Liver (tissue), 9 donors: ENCODE data around the gene OARD1. TPM values are rescaled to one million over a fixed set of nuclear protein-coding genes. Genes with fewer than 3 reads are reported as not detected.
A peak's percentile ranks its signal among the peaks of the same experiment; 100 is the strongest.

Source experiments
- DNase-seq: peaks from one replicate; pipeline ENCODE4 v3.0.0-alpha.2; 2017; ENCODE audit warnings: low spot score
- H3K27ac ChIP-seq, 2 donors: one replicate each; pipeline ENCODE4 v1.7.0; 2013; ENCODE audit warnings: inconsistent platforms in 2 of 2, low read length in 2 of 2, control low read depth in 1 of 2, low read depth in 1 of 2, mild to moderate bottlenecking in 1 of 2
- H3K27me3 ChIP-seq, 4 donors: one replicate each; pipeline versions ENCODE4 v1.6.1 to v1.7.0; 2013; ENCODE audit warnings: low read length in 3 of 4, inconsistent platforms in 1 of 4, mild to moderate bottlenecking in 1 of 4, moderate library complexity in 1 of 4; ENCODE audit not compliant: control insufficient read depth in 4 of 4, insufficient read depth in 4 of 4
- H3K36me3 ChIP-seq, 4 donors: one replicate each; pipeline versions ENCODE4 v1.6.1 to v1.7.0; 2013; ENCODE audit warnings: low read length in 3 of 4, mild to moderate bottlenecking in 3 of 4, low read depth in 1 of 4, moderate library complexity in 1 of 4; ENCODE audit not compliant: control insufficient read depth in 4 of 4, insufficient read depth in 3 of 4
- H3K4me1 ChIP-seq, 4 donors: one replicate each; pipeline versions ENCODE4 v1.6.1 to v1.7.0; 2013; ENCODE audit warnings: low read length in 3 of 4, mild to moderate bottlenecking in 3 of 4, moderate library complexity in 1 of 4; ENCODE audit not compliant: control insufficient read depth in 4 of 4, insufficient read depth in 4 of 4
- H3K4me3 ChIP-seq, 3 donors: one replicate each; pipeline versions ENCODE4 v1.6.1 to v1.7.0; 2013; ENCODE audit warnings: low read length in 3 of 3, control low read depth in 1 of 3, low read depth in 1 of 3, mild to moderate bottlenecking in 1 of 3
- H3K9ac ChIP-seq, 2 donors: one replicate each; pipeline ENCODE4 v1.7.0; 2013; ENCODE audit warnings: low read length in 2 of 2, mild to moderate bottlenecking in 2 of 2, moderate library complexity in 2 of 2, control low read depth in 1 of 2, low read depth in 1 of 2
- H3K9me3 ChIP-seq, 4 donors: one replicate each; pipeline versions ENCODE4 v1.6.1 to v1.7.0; 2013; ENCODE audit warnings: low read length in 3 of 4; ENCODE audit not compliant: control insufficient read depth in 4 of 4
- EGR1 ChIP-seq, 2 donors: IDR thresholded peaks; 2 replicates each; pipeline ENCODE4 v1.6.1; 2016 to 2018; ENCODE audit warnings: antibody characterized with exemption in 2 of 2, low read depth in 2 of 2
- FOXA1 ChIP-seq: IDR thresholded peaks from 2 replicates; pipeline ENCODE4 v1.6.1; 2016; ENCODE audit warnings: antibody characterized with exemption
- FOXA2 ChIP-seq: IDR thresholded peaks from 2 replicates; pipeline ENCODE4 v1.6.1; 2016; ENCODE audit warnings: antibody characterized with exemption
- GABPA ChIP-seq, 2 donors: IDR thresholded peaks in 1 of 2; conservative IDR thresholded peaks in 1 of 2; 2 replicates each; pipeline ENCODE4 v1.6.1; 2016; ENCODE audit warnings: antibody characterized with exemption in 2 of 2, mild to moderate bottlenecking in 1 of 2, moderate library complexity in 1 of 2
- HNF4A ChIP-seq, 2 donors: conservative IDR thresholded peaks; 2 replicates each; pipeline ENCODE4 v1.6.1; 2016; ENCODE audit warnings: antibody characterized with exemption in 2 of 2, mild to moderate bottlenecking in 2 of 2
- HNF4G ChIP-seq: IDR thresholded peaks from 2 replicates; pipeline ENCODE4 v1.6.1; 2016; ENCODE audit warnings: antibody characterized with exemption
- JUND ChIP-seq, 2 donors: IDR thresholded peaks; 2 replicates each; pipeline ENCODE4 v1.6.1; 2016; ENCODE audit warnings: antibody characterized with exemption in 2 of 2
- NR2F2 ChIP-seq: IDR thresholded peaks from 2 replicates; pipeline ENCODE4 v1.6.1; 2016; ENCODE audit warnings: antibody characterized with exemption
- RAD21 ChIP-seq, 2 donors: IDR thresholded peaks; 2 replicates each; pipeline ENCODE4 v1.6.1; 2016; ENCODE audit warnings: antibody characterized with exemption in 2 of 2, mild to moderate bottlenecking in 2 of 2
- RXRA ChIP-seq, 2 donors: IDR thresholded peaks; 2 replicates each; pipeline ENCODE4 v1.6.1; 2017 to 2018; ENCODE audit warnings: antibody characterized with exemption in 2 of 2, mild to moderate bottlenecking in 1 of 2
- SP1 ChIP-seq: IDR thresholded peaks from 2 replicates; pipeline ENCODE4 v1.6.1; 2018; ENCODE audit warnings: antibody characterized with exemption, mild to moderate bottlenecking
- TAF1 ChIP-seq: conservative IDR thresholded peaks from 2 replicates; pipeline ENCODE4 v1.6.1; 2016; ENCODE audit warnings: antibody characterized with exemption, mild to moderate bottlenecking
- YY1 ChIP-seq: IDR thresholded peaks from 2 replicates; pipeline ENCODE4 v1.6.1; 2016; ENCODE audit warnings: antibody characterized with exemption, mild to moderate bottlenecking
- WGBS: extraction: QIAGEN DNeasy Blood & Tissue Kit; methylation state at CpG from one replicate; pipeline ENCODE4 v1.1.7; 2013; 5-methylcytosine and 5-hydroxymethylcytosine counted together
- polyA plus RNA-seq, 2 donors: library from polyadenylated mRNA; stranded (reverse) in 1 of 2; unstranded in 1 of 2; fragments of 200-250 nt in 1 of 2; fragments of >200 nt in 1 of 2; fragmentation: Nextera tagmentation in 1 of 2; extraction: Ambion mirVana in 1 of 2; gene quantifications; one replicate each; pipeline versions ENCODE4 v1.2.1 to v1.2.3, GENCODE V29; 2013 to 2015
- total RNA-seq, 2 donors: library from RNA; depleted of rRNA; stranded (reverse); fragments of >200 nt; gene quantifications; one replicate each; pipeline ENCODE4 v1.2.3, GENCODE V29; 2014
- TF ChIP-seq, protein P1 (sequence below): IDR thresholded peaks from 2 replicates; pipeline ENCODE4 v1.6.1; 2016; ENCODE audit warnings: antibody characterized with exemption
- TF ChIP-seq, protein P2 (sequence below): fragments of 150-350 bp; IDR thresholded peaks from 2 replicates; pipeline ENCODE4 v1.5.1; 2017; ENCODE audit warnings: improper control_type of control experiment, low read depth, low read length; ENCODE audit not compliant: missing input control
- TF ChIP-seq, protein P3 (sequence below): IDR thresholded peaks from 2 replicates; pipeline ENCODE4 v1.6.1; 2016; ENCODE audit warnings: antibody characterized with exemption
- TF ChIP-seq, protein P4 (sequence below): IDR thresholded peaks from 2 replicates; pipeline ENCODE4 v1.6.1; 2016; ENCODE audit warnings: antibody characterized with exemption
- TF ChIP-seq, protein P5 (sequence below): IDR thresholded peaks from 2 replicates; pipeline ENCODE4 v1.6.1; 2016; ENCODE audit warnings: antibody characterized with exemption, mild to moderate bottlenecking
- donor health status: healthy.
- donor health status: healthy.
- donor health status: healthy.
- donor health status: healthy.
- donor health status: healthy.

Gene OARD1
- total and polyA plus RNA-seq, 4 donors, result 20.1 to 28.6 (median 23.0) TPM

DNA sequence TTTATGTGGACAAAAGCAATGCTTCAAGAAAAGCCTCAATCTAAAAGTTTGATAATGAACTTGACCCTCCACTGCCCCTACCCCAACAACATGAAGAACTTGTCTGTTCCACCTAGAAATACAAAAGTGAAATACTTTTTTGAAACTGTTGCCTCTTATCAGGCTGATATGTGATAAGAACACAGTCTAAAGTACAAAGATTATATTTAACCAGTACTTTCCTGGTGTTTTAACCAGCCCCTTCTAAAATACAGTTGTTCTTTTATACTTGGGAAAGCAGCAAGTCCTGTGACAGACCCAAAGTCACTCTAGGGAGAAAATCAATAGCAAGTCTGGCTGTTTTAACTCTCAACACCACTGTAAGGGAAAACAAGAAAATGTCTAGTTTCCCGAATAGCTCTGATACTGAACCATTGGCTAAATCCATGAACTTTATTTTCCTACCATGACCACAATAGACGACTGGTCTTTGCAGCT lies 6.6 kb downstream of the OARD1 start:
- 33% methylated on average over 2 of the region's 2 CpGs for WGBS

More for the DNA sequence above, 6.6 kb downstream of the OARD1 start:
- Histone ChIP-seq H3K27me3 (no peaks in the 10 kb centered on the region), H3K9ac (peak overlapping the region in 1 of 2 donors; percentile 16), H3K4me3 (no peak overlapping the region), H3K36me3 (peaks cover 0 to 10% (median 6%) of the 10 kb centered on the region in 4 donors), H3K27ac (peak overlapping the region; percentile 61 to 71), H3K4me1 (peaks cover 5 to 37% (median 31%) of the 10 kb centered on the region in 4 donors), H3K9me3 (no peaks in the 10 kb centered on the region)
- TF ChIP-seq YY1 (no peak), NR2F2 (no peak), RAD21 (IDR thresholded peaks at IDR 0.05) (peak in 1 of 2 donors; percentile 36), TAF1 (no peak), SP1 (peak; percentile 77), JUND (IDR thresholded peaks at IDR 0.05) (peak; percentile 49 to 58), FOXA2 (no peak), FOXA1 (no peak), HNF4A (conservative IDR thresholded peaks at IDR 0.05) (peak; percentile 84 to 90), RXRA (IDR thresholded peaks at IDR 0.05) (peak; percentile 49 to 57), HNF4G (peak; percentile 80), EGR1 (IDR thresholded peaks at IDR 0.05; ENCODE audit: low read depth in 2 of 2) (no peak), GABPA (IDR thresholded peaks at IDR 0.05 in 1 of 2, conservative IDR thresholded peaks at IDR 0.05 in 1 of 2) (no peak)
- TF ChIP-seq, protein P1, sequence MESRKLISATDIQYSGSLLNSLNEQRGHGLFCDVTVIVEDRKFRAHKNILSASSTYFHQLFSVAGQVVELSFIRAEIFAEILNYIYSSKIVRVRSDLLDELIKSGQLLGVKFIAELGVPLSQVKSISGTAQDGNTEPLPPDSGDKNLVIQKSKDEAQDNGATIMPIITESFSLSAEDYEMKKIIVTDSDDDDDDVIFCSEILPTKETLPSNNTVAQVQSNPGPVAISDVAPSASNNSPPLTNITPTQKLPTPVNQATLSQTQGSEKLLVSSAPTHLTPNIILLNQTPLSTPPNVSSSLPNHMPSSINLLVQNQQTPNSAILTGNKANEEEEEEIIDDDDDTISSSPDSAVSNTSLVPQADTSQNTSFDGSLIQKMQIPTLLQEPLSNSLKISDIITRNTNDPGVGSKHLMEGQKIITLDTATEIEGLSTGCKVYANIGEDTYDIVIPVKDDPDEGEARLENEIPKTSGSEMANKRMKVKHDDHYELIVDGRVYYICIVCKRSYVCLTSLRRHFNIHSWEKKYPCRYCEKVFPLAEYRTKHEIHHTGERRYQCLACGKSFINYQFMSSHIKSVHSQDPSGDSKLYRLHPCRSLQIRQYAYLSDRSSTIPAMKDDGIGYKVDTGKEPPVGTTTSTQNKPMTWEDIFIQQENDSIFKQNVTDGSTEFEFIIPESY, result no peak
- TF ChIP-seq, protein P2, sequence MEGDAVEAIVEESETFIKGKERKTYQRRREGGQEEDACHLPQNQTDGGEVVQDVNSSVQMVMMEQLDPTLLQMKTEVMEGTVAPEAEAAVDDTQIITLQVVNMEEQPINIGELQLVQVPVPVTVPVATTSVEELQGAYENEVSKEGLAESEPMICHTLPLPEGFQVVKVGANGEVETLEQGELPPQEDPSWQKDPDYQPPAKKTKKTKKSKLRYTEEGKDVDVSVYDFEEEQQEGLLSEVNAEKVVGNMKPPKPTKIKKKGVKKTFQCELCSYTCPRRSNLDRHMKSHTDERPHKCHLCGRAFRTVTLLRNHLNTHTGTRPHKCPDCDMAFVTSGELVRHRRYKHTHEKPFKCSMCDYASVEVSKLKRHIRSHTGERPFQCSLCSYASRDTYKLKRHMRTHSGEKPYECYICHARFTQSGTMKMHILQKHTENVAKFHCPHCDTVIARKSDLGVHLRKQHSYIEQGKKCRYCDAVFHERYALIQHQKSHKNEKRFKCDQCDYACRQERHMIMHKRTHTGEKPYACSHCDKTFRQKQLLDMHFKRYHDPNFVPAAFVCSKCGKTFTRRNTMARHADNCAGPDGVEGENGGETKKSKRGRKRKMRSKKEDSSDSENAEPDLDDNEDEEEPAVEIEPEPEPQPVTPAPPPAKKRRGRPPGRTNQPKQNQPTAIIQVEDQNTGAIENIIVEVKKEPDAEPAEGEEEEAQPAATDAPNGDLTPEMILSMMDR, result no peak
- TF ChIP-seq, protein P3, sequence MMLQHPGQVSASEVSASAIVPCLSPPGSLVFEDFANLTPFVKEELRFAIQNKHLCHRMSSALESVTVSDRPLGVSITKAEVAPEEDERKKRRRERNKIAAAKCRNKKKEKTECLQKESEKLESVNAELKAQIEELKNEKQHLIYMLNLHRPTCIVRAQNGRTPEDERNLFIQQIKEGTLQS, result no peak
- TF ChIP-seq, protein P4, sequence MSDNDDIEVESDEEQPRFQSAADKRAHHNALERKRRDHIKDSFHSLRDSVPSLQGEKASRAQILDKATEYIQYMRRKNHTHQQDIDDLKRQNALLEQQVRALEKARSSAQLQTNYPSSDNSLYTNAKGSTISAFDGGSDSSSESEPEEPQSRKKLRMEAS, result peak; percentile 30
- TF ChIP-seq, protein P5, sequence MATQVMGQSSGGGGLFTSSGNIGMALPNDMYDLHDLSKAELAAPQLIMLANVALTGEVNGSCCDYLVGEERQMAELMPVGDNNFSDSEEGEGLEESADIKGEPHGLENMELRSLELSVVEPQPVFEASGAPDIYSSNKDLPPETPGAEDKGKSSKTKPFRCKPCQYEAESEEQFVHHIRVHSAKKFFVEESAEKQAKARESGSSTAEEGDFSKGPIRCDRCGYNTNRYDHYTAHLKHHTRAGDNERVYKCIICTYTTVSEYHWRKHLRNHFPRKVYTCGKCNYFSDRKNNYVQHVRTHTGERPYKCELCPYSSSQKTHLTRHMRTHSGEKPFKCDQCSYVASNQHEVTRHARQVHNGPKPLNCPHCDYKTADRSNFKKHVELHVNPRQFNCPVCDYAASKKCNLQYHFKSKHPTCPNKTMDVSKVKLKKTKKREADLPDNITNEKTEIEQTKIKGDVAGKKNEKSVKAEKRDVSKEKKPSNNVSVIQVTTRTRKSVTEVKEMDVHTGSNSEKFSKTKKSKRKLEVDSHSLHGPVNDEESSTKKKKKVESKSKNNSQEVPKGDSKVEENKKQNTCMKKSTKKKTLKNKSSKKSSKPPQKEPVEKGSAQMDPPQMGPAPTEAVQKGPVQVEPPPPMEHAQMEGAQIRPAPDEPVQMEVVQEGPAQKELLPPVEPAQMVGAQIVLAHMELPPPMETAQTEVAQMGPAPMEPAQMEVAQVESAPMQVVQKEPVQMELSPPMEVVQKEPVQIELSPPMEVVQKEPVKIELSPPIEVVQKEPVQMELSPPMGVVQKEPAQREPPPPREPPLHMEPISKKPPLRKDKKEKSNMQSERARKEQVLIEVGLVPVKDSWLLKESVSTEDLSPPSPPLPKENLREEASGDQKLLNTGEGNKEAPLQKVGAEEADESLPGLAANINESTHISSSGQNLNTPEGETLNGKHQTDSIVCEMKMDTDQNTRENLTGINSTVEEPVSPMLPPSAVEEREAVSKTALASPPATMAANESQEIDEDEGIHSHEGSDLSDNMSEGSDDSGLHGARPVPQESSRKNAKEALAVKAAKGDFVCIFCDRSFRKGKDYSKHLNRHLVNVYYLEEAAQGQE, result peak; percentile 17
- DNase-seq, result no peak
